Adrenal gland (tissue), 12 donors: ENCODE measurements around the gene DNAJC8. TPM values are rescaled to one million over a fixed set of nuclear protein-coding genes. Genes with fewer than 3 reads are reported as not detected.
A peak's percentile ranks its signal among the peaks of the same experiment; 100 is the strongest.

Experiments
- DNase-seq, 7 donors: peaks; one replicate each; pipeline ENCODE4 v3.0.0-alpha.2; 2019 to 2020
- H3K27ac ChIP-seq, 5 donors: fragments of 200-600 bp; sonication (generic) in 4 of 5; 1 replicate in 3 of 5; 2 replicates in 2 of 5; pipeline versions ENCODE4 v1.5.1 to v1.8.0; 2016 to 2020; ENCODE audit warnings: mild to moderate bottlenecking in 1 of 5
- H3K27me3 ChIP-seq: fragments of 200-600 bp; 2 replicates; pipeline ENCODE4 v1.8.0; 2021
- H3K36me3 ChIP-seq, 2 donors: fragments of 200-600 bp; replicated peaks in 1 of 2; 1 replicate in 1 of 2; 2 replicates in 1 of 2; pipeline versions ENCODE4 v1.5.1 to v1.8.0; 2018 to 2022
- H3K4me1 ChIP-seq, 2 donors: fragments of 200-600 bp; replicated peaks in 1 of 2; 1 replicate in 1 of 2; 2 replicates in 1 of 2; pipeline versions ENCODE4 v1.5.1 to v1.8.0; 2018 to 2021
- H3K4me3 ChIP-seq, 4 donors: fragments of 200-600 bp; sonication (generic) in 3 of 4; one replicate each; pipeline ENCODE4 v1.5.1; 2016 to 2018
- H3K9me3 ChIP-seq, 3 donors: fragments of 200-600 bp; sonication (generic) in 1 of 3; replicated peaks in 1 of 3; 1 replicate in 2 of 3; 2 replicates in 1 of 3; pipeline versions ENCODE4 v1.5.1 to v1.8.0; 2016 to 2021
- CTCF ChIP-seq, 6 experiments: fragments of 450-650 bp in 4 of 6; fragments of 200-600 bp in 2 of 6; sonication (generic) in 1 of 6; IDR thresholded peaks; 1 replicate in 5 of 6; 2 replicates in 1 of 6; pipeline versions ENCODE4 v1.5.1 to v1.8.0; 2016 to 2021; ENCODE audit warnings: antibody characterized with exemption in 6 of 6, mild to moderate bottlenecking in 2 of 6, moderate library complexity in 1 of 6
- POLR2A ChIP-seq, 2 donors: fragments of 450-650 bp; IDR thresholded peaks; one replicate each; pipeline ENCODE4 v1.6.1; 2017; ENCODE audit warnings: antibody characterized with exemption in 2 of 2, mild to moderate bottlenecking in 2 of 2, moderate library complexity in 1 of 2
- WGBS, 4 donors: extraction: QIAGEN DNeasy Blood & Tissue Kit in 2 of 4; methylation state at CpG; one replicate each; pipeline versions ENCODE4 v1.1.5 to v1.1.7; 2013 to 2017; 5-methylcytosine and 5-hydroxymethylcytosine counted together
- intact Hi-C, 2 donors: fragments of 100-400 bp; cut with DNase I; formaldehyde crosslinking; loops; one replicate each; pipeline versions ENCODE4 v1.14.1 to v1.15.0; 2022 to 2023
- polyA plus RNA-seq, 3 donors: library from polyadenylated mRNA; stranded (reverse); fragments of 200-250 nt in 2 of 3; fragments of 350-450 nt in 1 of 3; fragmentation: Illumina TruSeq in 1 of 3; extraction: RNeasy Lipid Tissue Mini Kit (QIAGEN cat#74804) in 1 of 3; gene quantifications; one replicate each; pipeline ENCODE4 v1.2.3, GENCODE V29; 2013 to 2014
- total RNA-seq, 9 donors: library from RNA; depleted of rRNA in 4 of 9; stranded (reverse); fragments of >200 nt in 4 of 9; fragments of 120-200 nt in 1 of 9; fragmentation: NEBNext Ultra II Directional in 1 of 9; extraction: Animal tissue kit (Norgen Biotek cat#: 25700) in 1 of 9; gene quantifications; one replicate each; pipeline versions ENCODE4 v1.1.0 to v1.2.4, GENCODE V29; 2013 to 2023
- donor health status: healthy with polysubstance abuse.
- donor health status: Bipolar disorder and iron deficiency.
- donor health status: DM: yes; HTN: yes; CAD: no.
- donor health status: DM: no; HTN: no; CAD: no.
- donor health status: DM: no; HTN: no; CAD: no.
- donor health status: DM: yes; HTN: yes; CAD: no.

DNAJC8 gene
- total and polyA plus RNA-seq, 12 donors, result 45.7 to 150 (median 66.9) TPM

- H3K4me1 ChIP-seq, result peaks cover 4 to 5% of the 10 kb centered on the region in 2 donors
- no peaks in the 10 kb centered on the region for H3K36me3 ChIP-seq
- no peaks in the 10 kb centered on the region for H3K9me3 ChIP-seq
- 40 to 56% (median 52%) methylated on average over 3 to 4 of the region's 4 CpGs for WGBS, 4 donors
- peak in 2 of 7 donors; percentile 21 to 26 for DNase-seq
- intact Hi-C loops, result no loop called here
- peak overlapping the region in 1 of 5 donors; percentile 5 for H3K27ac ChIP-seq
- TF ChIP-seq POLR2A (IDR thresholded peaks at IDR 0.05) (no peak), CTCF (IDR thresholded peaks at IDR 0.05) (no peak)
- H3K27me3 ChIP-seq, result no peaks in the 10 kb centered on the region
- no peak overlapping the region for H3K4me3 ChIP-seq
These were observed 69.2 kb downstream of the DNAJC8 start for GRCh38 chr1:28163496-28164161.

- Histone ChIP-seq H3K4me3 (no peak overlapping the region), H3K27me3 (no peaks in the 10 kb centered on the region), H3K27ac (no peak overlapping the region), H3K4me1 (peaks cover 4 to 5% of the 10 kb centered on the region in 2 donors), H3K36me3 (no peaks in the 10 kb centered on the region), H3K9me3 (no peaks in the 10 kb centered on the region)
- TF ChIP-seq CTCF (IDR thresholded peaks at IDR 0.05) (no peak), POLR2A (IDR thresholded peaks at IDR 0.05) (no peak)
- intact Hi-C loops, result no loop called here
- no peak for DNase-seq
- WGBS, 4 donors, result 67 to 92% (median 81%) methylated on average over 5 to 7 of the region's 7 CpGs
These were observed 70.7 kb downstream of the DNAJC8 start for GRCh38 chr1:28162151-28162550.

GRCh38 chr1:28161751-28162150 is 71.1 kb downstream of the DNAJC8 start:
- Histone ChIP-seq H3K9me3 (no peaks in the 10 kb centered on the region), H3K4me3 (no peak overlapping the region), H3K4me1 (peaks cover 4 to 5% of the 10 kb centered on the region in 2 donors), H3K27ac (peak overlapping the region in 2 of 5 donors; percentile 18 to 43), H3K36me3 (no peaks in the 10 kb centered on the region), H3K27me3 (no peaks in the 10 kb centered on the region)
- intact Hi-C loops, result no loop called here
- TF ChIP-seq POLR2A (IDR thresholded peaks at IDR 0.05), result no peak
- TF ChIP-seq CTCF (IDR thresholded peaks at IDR 0.05), result no peak
- WGBS, 4 donors, result 81 to 90% (median 85%) methylated on average over 3 of the region's 3 CpGs
- no peak for DNase-seq

GRCh38 chr1:28160782-28161266 is 72.0 kb downstream of the DNAJC8 start:
- no peaks in the 10 kb centered on the region for H3K27me3 ChIP-seq
- peaks cover 4 to 5% of the 10 kb centered on the region in 2 donors for H3K4me1 ChIP-seq
- peak in 3 of 7 donors; percentile 42 to 51 (median 43) for DNase-seq
- H3K36me3 ChIP-seq, result no peaks in the 10 kb centered on the region
- TF ChIP-seq CTCF (IDR thresholded peaks at IDR 0.05) (no peak), POLR2A (IDR thresholded peaks at IDR 0.05) (no peak)
- peak overlapping the region in 4 of 5 donors; percentile 16 to 82 (median 62) for H3K27ac ChIP-seq
- intact Hi-C loops, result no loop called here
- no peaks in the 10 kb centered on the region for H3K9me3 ChIP-seq
- WGBS, 4 donors, result 65 to 78% (median 74%) methylated on average over 5 of the region's 5 CpGs
- H3K4me3 ChIP-seq, result no peak overlapping the region
